Measurements from ENCODE around the gene TAS1R1. TPM values are rescaled to one million over a fixed set of nuclear protein-coding genes. Genes with fewer than 3 reads are reported as not detected.

TAS1R1 gene
- polyA plus RNA-seq, 1 donor (not counting 4 experiments of a cell fraction or from before 2014, with no cell fraction given) = not detected

GRCh38 chr1:6512245-6512907 is 42.7 kb upstream of the TAS1R1 start:
- Histone ChIP-seq H3K36me3 (ENCODE audit: control insufficient read depth in 2 of 2, extremely low read depth in 1 of 2, insufficient read depth in 2 of 2, low read length in 2 of 2) (no peaks in the 10 kb centered on the region), H2AFZ (ENCODE audit: control insufficient read depth, low read length) (no peak overlapping the region), H3K9ac (ENCODE audit: control insufficient read depth, extremely low read depth, insufficient read depth, low read length) (no peak overlapping the region), H3K9me1 (ENCODE audit: control insufficient read depth, extremely low read depth, insufficient read depth, low read length) (no peaks in the 10 kb centered on the region), H3K27ac (ENCODE audit: control insufficient read depth, insufficient read depth, low read length) (no peak overlapping the region), H3K79me2 (ENCODE audit: control insufficient read depth, insufficient read depth, low read length) (no peaks in the 10 kb centered on the region), H3K4me2 (ENCODE audit: control insufficient read depth, extremely low read depth, insufficient read depth, low read depth, low read length) (no peak overlapping the region), H4K20me1 (ENCODE audit: control insufficient read depth, extremely low read depth, insufficient read depth, low read length) (no peaks in the 10 kb centered on the region), H3K9me3 (ENCODE audit: control insufficient read depth, low read depth, low read length) (no peaks in the 10 kb centered on the region), H3K27me3 (ENCODE audit: control insufficient read depth, extremely low read depth, insufficient read depth, low read length) (peaks cover 4% of the 10 kb centered on the region), H3K4me3 (ENCODE audit: control insufficient read depth in 2 of 3, extremely low read depth in 1 of 3, insufficient read depth in 2 of 3, low read depth in 1 of 3, low read length in 3 of 3) (no peak overlapping the region), H3K4me1 (ENCODE audit: control insufficient read depth, extremely low read depth, insufficient read depth, low read length) (no peaks in the 10 kb centered on the region)
- DNase-seq (ENCODE audit: low read depth, low spot score) (no peak), FAIRE-seq (no peak)
- dilution Hi-C loops (cut with MboI; ENCODE audit: extremely low pct_ligation_motif_present, low sequenced_read_pairs) = no loop called here
- TF ChIP-seq EZH2 (IDR thresholded peaks at IDR 0.05; ENCODE audit: low read length) (no peak), CTCF (optimal IDR thresholded peaks at IDR 0.05 in 1 of 3, IDR thresholded peaks at IDR 0.05 in 1 of 3, conservative IDR thresholded peaks at IDR 0.05 in 1 of 3; ENCODE audit: extremely low read depth in 1 of 3, insufficient read depth in 2 of 3, low read length in 3 of 3) (no peak)

DNA sequence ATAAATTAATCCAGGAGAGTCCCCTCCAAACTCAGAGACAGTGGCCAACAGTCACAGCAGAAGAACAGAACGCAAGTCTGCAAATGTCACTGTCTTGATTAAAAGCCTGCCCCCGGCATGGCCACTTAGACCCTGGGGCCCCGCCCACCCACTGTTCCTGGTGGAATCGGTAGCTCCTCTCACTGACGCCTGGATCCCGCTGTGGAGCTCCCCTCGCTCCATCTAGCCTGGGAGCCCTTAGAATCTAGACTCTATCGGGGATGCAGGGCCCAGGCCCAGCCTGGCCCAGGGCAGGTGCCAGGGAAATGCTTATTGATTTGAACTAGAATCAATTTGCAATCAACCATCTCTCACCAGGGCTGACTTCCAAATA is 42.2 kb upstream of the TAS1R1 start:
- Histone ChIP-seq H4K20me1 (ENCODE audit: control insufficient read depth, extremely low read depth, insufficient read depth, low read length) (no peaks in the 10 kb centered on the region), H3K9ac (ENCODE audit: control insufficient read depth, extremely low read depth, insufficient read depth, low read length) (no peak overlapping the region), H3K4me1 (ENCODE audit: control insufficient read depth, extremely low read depth, insufficient read depth, low read length) (no peaks in the 10 kb centered on the region), H2AFZ (ENCODE audit: control insufficient read depth, low read length) (no peak overlapping the region), H3K9me1 (ENCODE audit: control insufficient read depth, extremely low read depth, insufficient read depth, low read length) (no peaks in the 10 kb centered on the region), H3K4me2 (ENCODE audit: control insufficient read depth, extremely low read depth, insufficient read depth, low read depth, low read length) (no peak overlapping the region), H3K79me2 (ENCODE audit: control insufficient read depth, insufficient read depth, low read length) (no peaks in the 10 kb centered on the region), H3K27me3 (ENCODE audit: control insufficient read depth, extremely low read depth, insufficient read depth, low read length) (peaks cover 4% of the 10 kb centered on the region), H3K9me3 (ENCODE audit: control insufficient read depth, low read depth, low read length) (no peaks in the 10 kb centered on the region), H3K27ac (ENCODE audit: control insufficient read depth, insufficient read depth, low read length) (no peak overlapping the region), H3K4me3 (ENCODE audit: control insufficient read depth in 2 of 3, extremely low read depth in 1 of 3, insufficient read depth in 2 of 3, low read depth in 1 of 3, low read length in 3 of 3) (no peak overlapping the region), H3K36me3 (ENCODE audit: control insufficient read depth in 2 of 2, extremely low read depth in 1 of 2, insufficient read depth in 2 of 2, low read length in 2 of 2) (no peaks in the 10 kb centered on the region)
- TF ChIP-seq CTCF (optimal IDR thresholded peaks at IDR 0.05 in 1 of 3, IDR thresholded peaks at IDR 0.05 in 1 of 3, conservative IDR thresholded peaks at IDR 0.05 in 1 of 3; ENCODE audit: extremely low read depth in 1 of 3, insufficient read depth in 2 of 3, low read length in 3 of 3) = no peak
- TF ChIP-seq EZH2 (IDR thresholded peaks at IDR 0.05; ENCODE audit: low read length) = no peak
- no peak for DNase-seq (ENCODE audit: low read depth, low spot score)
- FAIRE-seq = no peak
- dilution Hi-C loops (cut with MboI; ENCODE audit: extremely low pct_ligation_motif_present, low sequenced_read_pairs) = no loop called here
